ENCODE results near the gene CDK5R1.
"Not testable (repeated sequence)": the region's sequence is repeated elsewhere in the genome, so short reads cannot be mapped to it uniquely, and the experiment has no call there.

Gene CDK5R1

GRCh38 chr17:32486701-32487472 lies at the start of gene CDK5R1:
CDK5R1 (plus strand) TSS chr17:32486993; CDS start chr17:32487621, 628 bp downstream.
- DNase-seq (ENCODE audit: low read depth, low spot score), result no peak

GRCh38 chr17:32440722-32441121 lies 46.1 kb upstream of the CDK5R1 start:
- no peak for DNase-seq (ENCODE audit: low read depth, low spot score)

GRCh38 chr17:32441886-32442285 lies 44.9 kb upstream of the CDK5R1 start:
- DNase-seq (ENCODE audit: low read depth, low spot score), result no peak

- DNase-seq (ENCODE audit: low read depth, low spot score), result no peak
These were observed 42.9 kb upstream of the CDK5R1 start for GRCh38 chr17:32443827-32444300.

GRCh38 chr17:32444301-32445073 lies 42.3 kb upstream of the CDK5R1 start, which contains the start of gene PSMD11:
PSMD11 (plus strand) TSS chr17:32444510; CDS start chr17:32444524, 14 bp downstream.
- peak; percentile 99 for DNase-seq (ENCODE audit: low read depth, low spot score)

- no peak for DNase-seq (ENCODE audit: low read depth, low spot score)
These were observed 41.7 kb upstream of the CDK5R1 start for GRCh38 chr17:32445074-32445415.

GRCh38 chr17:32445497-32445896 lies 41.3 kb upstream of the CDK5R1 start:
- DNase-seq (ENCODE audit: low read depth, low spot score), result no peak

- no peak for DNase-seq (ENCODE audit: low read depth, low spot score)
These were observed 40.8 kb upstream of the CDK5R1 start for GRCh38 chr17:32445971-32446370.

GRCh38 chr17:32446949-32447348 lies 39.8 kb upstream of the CDK5R1 start:
- no peak for DNase-seq (ENCODE audit: low read depth, low spot score)

- no peak for DNase-seq (ENCODE audit: low read depth, low spot score)
These were observed 36.8 kb upstream of the CDK5R1 start for GRCh38 chr17:32449963-32450362.

GRCh38 chr17:32450379-32450778 lies 36.4 kb upstream of the CDK5R1 start:
- DNase-seq (ENCODE audit: low read depth, low spot score), result not testable (repeated sequence)

GRCh38 chr17:32451879-32452278 lies 34.9 kb upstream of the CDK5R1 start:
- DNase-seq (ENCODE audit: low read depth, low spot score), result no peak

GRCh38 chr17:32452281-32452680 lies 34.5 kb upstream of the CDK5R1 start:
- no peak for DNase-seq (ENCODE audit: low read depth, low spot score)

GRCh38 chr17:32453370-32453769 lies 33.4 kb upstream of the CDK5R1 start:
- DNase-seq (ENCODE audit: low read depth, low spot score), result no peak

GRCh38 chr17:32458371-32458770 lies 28.4 kb upstream of the CDK5R1 start:
- DNase-seq (ENCODE audit: low read depth, low spot score), result no peak

- no peak for DNase-seq (ENCODE audit: low read depth, low spot score)
These were observed 26.7 kb upstream of the CDK5R1 start for GRCh38 chr17:32460054-32460453.

GRCh38 chr17:32461498-32461852 lies 25.3 kb upstream of the CDK5R1 start:
- DNase-seq (ENCODE audit: low read depth, low spot score), result no peak

- DNase-seq (ENCODE audit: low read depth, low spot score), result peak; percentile 39
These were observed 24.8 kb upstream of the CDK5R1 start for GRCh38 chr17:32461853-32462617.

- no peak for DNase-seq (ENCODE audit: low read depth, low spot score)
These were observed 23.5 kb upstream of the CDK5R1 start for GRCh38 chr17:32463304-32463703.

- no peak for DNase-seq (ENCODE audit: low read depth, low spot score)
These were observed 22.4 kb upstream of the CDK5R1 start for GRCh38 chr17:32464374-32464773.

- no peak for DNase-seq (ENCODE audit: low read depth, low spot score)
These were observed 18.8 kb upstream of the CDK5R1 start for GRCh38 chr17:32467949-32468348.

Measured in activated naive CD8-positive, alpha-beta T cell treated with anti-CD3 and anti-CD28 coated beads, Interleukin-2, amount 50 U/mL, for 16 hours (primary cell).